HepG2 (cell line): ENCODE measurements around the gene CTNNA2. TPM values are rescaled to one million over a fixed set of nuclear protein-coding genes. Genes with fewer than 3 reads are reported as not detected.

Experiments
- ATAC-seq: fragments of 200-7000 bp; cut with Tn5 transposase; 3 replicates; pipeline ENCODE4 v1.9.1; 2020; ENCODE audit warnings: mild to moderate bottlenecking, moderate library complexity
- BruUV-seq: library from RNA; stranded (reverse); fragments of 400-500 nt; replicated peaks from 2 replicates; lab custom pipeline; 2021; lab: Mats Ljungman, UMichigan
- CTCF ChIA-PET: fragments of 300-600 bp; formaldehyde crosslinking; extraction: SDS; loops from one replicate; lab custom pipeline; 2021; ENCODE audit warnings: low total read pairs, inconsistent platforms, low intra/inter-chr PET ratio; lab: Yijun Ruan, JAX
- POLR2A ChIA-PET: fragments of 350-600 bp; sonication (Branson Sonifier 250); formaldehyde crosslinking; loops from one replicate; lab custom pipeline; 2020; ENCODE audit warnings: antibody characterized with exemption, inconsistent platforms; lab: Yijun Ruan, JAX
- DNase-seq: peaks from one replicate; pipeline ENCODE4 v3.0.0-alpha.2; 2015; ENCODE audit warnings: low spot score
- FAIRE-seq: peaks from 3 replicates; lab custom pipeline; 2011; peaks lifted over from hg19 to GRCh38; lab: Jason Lieb, UNC
- H2AFZ ChIP-seq: one replicate; pipeline ENCODE4 v1.6.1; 2011; ENCODE audit warnings: low read length, inconsistent platforms
- H3K27ac ChIP-seq: fragments of 300-600 bp; 3 replicates; pipeline ENCODE4 v1.8.0; 2011; ENCODE audit warnings: mixed run types, mild to moderate bottlenecking, mixed read lengths, low read length, inconsistent platforms; ENCODE audit not compliant: insufficient read depth; ENCODE audit errors: extremely low read length
- H3K27me3 ChIP-seq, 2 experiments: fragments of 200-600 bp in 1 of 2; 2 replicates in 1 of 2; 3 replicates in 1 of 2; pipeline versions ENCODE4 v1.6.0 to v1.8.0; 2011; ENCODE audit warnings: low read length in 2 of 2, mild to moderate bottlenecking in 2 of 2, moderate library complexity in 2 of 2, inconsistent platforms in 1 of 2; ENCODE audit not compliant: insufficient read depth in 2 of 2, control insufficient read depth in 1 of 2
- H3K36me3 ChIP-seq, 2 experiments: fragments of 200-600 bp in 1 of 2; replicated peaks in 1 of 2; 2 replicates in 1 of 2; 3 replicates in 1 of 2; pipeline versions ENCODE4 v1.5.1 to v1.8.0; 2011; ENCODE audit warnings: low read length in 2 of 2, inconsistent platforms in 1 of 2; ENCODE audit not compliant: insufficient read depth in 2 of 2, control insufficient read depth in 1 of 2
- H3K4me1 ChIP-seq: 2 replicates; pipeline ENCODE4 v1.5.1; 2012; ENCODE audit warnings: low read length, inconsistent platforms; ENCODE audit not compliant: insufficient read depth
- H3K4me2 ChIP-seq: 2 replicates; pipeline ENCODE4 v1.6.0; 2011; ENCODE audit warnings: low read depth, low read length, inconsistent platforms
- H3K4me3 ChIP-seq, 3 experiments: fragments of 200-600 bp in 1 of 3; sonication (generic), shearing (Covaris generic) in 1 of 3; replicated peaks in 1 of 3; 2 replicates each; pipeline ENCODE4 v1.5.1; 2011 to 2016; ENCODE audit warnings: low read length in 3 of 3, inconsistent platforms in 2 of 3, low read depth in 2 of 3, mild to moderate bottlenecking in 2 of 3, control low read depth in 1 of 3, mixed read lengths in 1 of 3; ENCODE audit not compliant: insufficient read depth in 1 of 3
- H3K79me2 ChIP-seq: one replicate; pipeline ENCODE4 v1.6.1; 2011; ENCODE audit warnings: low read length, inconsistent platforms; ENCODE audit not compliant: insufficient read depth
- H3K9ac ChIP-seq: 2 replicates; pipeline ENCODE4 v1.6.0; 2011; ENCODE audit warnings: mild to moderate bottlenecking, low read depth, low read length, inconsistent platforms; ENCODE audit not compliant: insufficient read depth
- H3K9me3 ChIP-seq: 2 replicates; pipeline ENCODE4 v1.5.1; 2012; ENCODE audit warnings: mild to moderate bottlenecking, low read length
- H4K20me1 ChIP-seq: 2 replicates; pipeline ENCODE4 v1.6.0; 2011; ENCODE audit warnings: inconsistent platforms, mild to moderate bottlenecking, low read length, moderate library complexity; ENCODE audit not compliant: insufficient read depth
- ARID4A ChIP-seq: sonication (generic); formaldehyde crosslinking; IDR thresholded peaks from 2 replicates; pipeline ENCODE4 v1.5.0; 2020; ENCODE audit warnings: mild to moderate bottlenecking, missing genetic modification reagents, borderline replicate concordance
- ETV5 ChIP-seq: IDR thresholded peaks from 2 replicates; pipeline ENCODE4 v1.6.1; 2018; ENCODE audit warnings: missing biosample characterization, missing genetic modification reagents, inconsistent platforms, borderline replicate concordance
- FOSL2 ChIP-seq: sonication (generic); formaldehyde crosslinking; IDR thresholded peaks from 2 replicates; pipeline ENCODE4 v1.4.0; 2020; ENCODE audit warnings: missing genetic modification reagents
- MEF2D ChIP-seq: sonication (generic); formaldehyde crosslinking; IDR thresholded peaks from 2 replicates; pipeline ENCODE4 v1.5.1; 2020; ENCODE audit warnings: mild to moderate bottlenecking, missing genetic modification reagents
- SNRNP70 ChIP-seq: fragments of 200-400 bp; formaldehyde crosslinking; IDR thresholded peaks from 2 replicates; pipeline ENCODE4 v1.6.1; 2017; ENCODE audit warnings: mild to moderate bottlenecking, low read depth, low read length, moderate library complexity
- ZBTB10 ChIP-seq: sonication (generic); formaldehyde crosslinking; IDR thresholded peaks from 2 replicates; pipeline ENCODE4 v1.4.0; 2020; ENCODE audit warnings: missing genetic modification reagents, borderline replicate concordance
- ZFP41 ChIP-seq: sonication (generic); formaldehyde crosslinking; IDR thresholded peaks from 2 replicates; pipeline ENCODE4 v1.4.0; 2020; ENCODE audit warnings: mild to moderate bottlenecking, missing genetic modification reagents, borderline replicate concordance
- ZNF24 ChIP-seq: fragments of 450-650 bp; IDR thresholded peaks from 2 replicates; pipeline ENCODE4 v1.6.1; 2017; ENCODE audit warnings: antibody characterized with exemption, mild to moderate bottlenecking
- WGBS: methylation state at CpG from one replicate; pipeline ENCODE4 v1.1.6; 2017; ENCODE audit warnings: low lambda C conversion rate; 5-methylcytosine and 5-hydroxymethylcytosine counted together
- in situ Hi-C: cut with HindIII; loops from 2 replicates; pipeline ENCODE4 v1.10.0; 2017; ENCODE audit warnings: low pct_unique_long_range_greater_than_20kb; ENCODE audit not compliant: extremely low pct_ligation_motif_present
- intact Hi-C: fragments of 100-400 bp; cut with micrococcal nuclease; formaldehyde crosslinking; loops from one replicate; pipeline ENCODE4 v1.10.0; 2022; ENCODE audit not compliant: unreplicated experiment
- polyA plus RNA-seq, 8 experiments: library from polyadenylated mRNA; depleted of rRNA in 3 of 8; stranded (reverse) in 7 of 8; unstranded in 1 of 8; fragments of >200 nt; fragmentation: Illumina TruSeq in 4 of 8; extraction: Trizol in 4 of 8; gene quantifications; 2 replicates each; pipeline versions ENCODE4 v1.2.1 to v1.2.3, GENCODE V29; 2011 to 2016; ENCODE audit warnings: low read depth in 4 of 8, missing spikeins in 1 of 8, mixed read lengths in 1 of 8; ENCODE audit not compliant: insufficient read depth in 1 of 8
- total RNA-seq, 5 experiments: library from RNA; depleted of rRNA; stranded (reverse); fragments of >200 nt; fragmentation: Illumina TruSeq; extraction: Trizol; gene quantifications; 2 replicates each; pipeline ENCODE4 v1.2.3, GENCODE V29; 2016; ENCODE audit warnings: low read depth in 1 of 5

Gene CTNNA2
- total and polyA plus RNA-seq, 2 of the 13 experiments (the other 11 are each of a cell fraction or from before 2014, with no cell fraction given) = not detected

- ChIA-PET CTCF (no interaction called here), POLR2A (no interaction called here)
- intact Hi-C loops (no loop called here), in situ Hi-C loops (no loop called here)
- WGBS = 0% methylated on average over 1 of the region's 1 CpG
- no peak overlapping the region for H3K4me2 ChIP-seq
- H3K9me3 ChIP-seq = no peaks in the 10 kb centered on the region
- DNase-seq (no peak), ATAC-seq (no peak), FAIRE-seq (no peak)
- no peak overlapping the region for H3K9ac ChIP-seq
- TF ChIP-seq ETV5 (no peak), ARID4A (no peak), MEF2D (CRISPR knock-in tag) (no peak), ZFP41 (CRISPR knock-in tag) (no peak), ZBTB10 (no peak), ZNF24 (no peak), SNRNP70 (no peak), FOSL2 (no peak)
- H4K20me1 ChIP-seq = no peaks in the 10 kb centered on the region
- no peak overlapping the region for H2AFZ ChIP-seq
- H3K79me2 ChIP-seq = no peaks in the 10 kb centered on the region
- no peaks in the 10 kb centered on the region for H3K4me1 ChIP-seq
- no peak overlapping the region for H3K4me3 ChIP-seq
- no TSS peak for BruUV-seq
- no peak overlapping the region for H3K27ac ChIP-seq
- no peaks in the 10 kb centered on the region for H3K36me3 ChIP-seq
- H3K27me3 ChIP-seq = no peaks in the 10 kb centered on the region
These were observed 720.5 kb downstream of the CTNNA2 start for GRCh38 chr2:80233333-80233732.
